ENCODE measurements around the gene PDE4D. TPM values are rescaled to one million over a fixed set of nuclear protein-coding genes. Genes with fewer than 3 reads are reported as not detected.

PDE4D gene
- total RNA-seq, 1 donor from 2014 or later, result 14.2 TPM

- no peaks in the 10 kb centered on the region for H3K79me2 ChIP-seq (ENCODE audit: insufficient read depth, low read length)
- no peaks in the 10 kb centered on the region for H3K36me3 ChIP-seq (ENCODE audit: insufficient read depth, low read length)
- H3K9ac ChIP-seq (ENCODE audit: low read length), result no peak overlapping the region
- H3K27ac Mint-ChIP-seq (ENCODE audit: unreplicated experiment), result no peak overlapping the region
- no peak for FAIRE-seq
- no peaks in the 10 kb centered on the region for H4K20me1 ChIP-seq (ENCODE audit: insufficient read depth, low read length)
- no peak overlapping the region for H3K4me3 Mint-ChIP-seq (ENCODE audit: unreplicated experiment)
- peaks cover 3% of the 10 kb centered on the region for H3K4me1 Mint-ChIP-seq (ENCODE audit: low read depth, unreplicated experiment)
- no peak overlapping the region for H3K4me3 ChIP-seq (ENCODE audit: insufficient read depth, low read depth, low read length)
- H3K27me3 Mint-ChIP-seq (ENCODE audit: low read depth, unreplicated experiment), result no peaks in the 10 kb centered on the region
- no peak overlapping the region for H3K27ac ChIP-seq (ENCODE audit: low read depth, low read length)
- no peaks in the 10 kb centered on the region for H3K9me3 Mint-ChIP-seq (ENCODE audit: unreplicated experiment)
- no peak overlapping the region for H2AFZ ChIP-seq (ENCODE audit: low read depth, low read length)
- no peaks in the 10 kb centered on the region for H3K9me3 ChIP-seq (ENCODE audit: insufficient read depth, low read depth, low read length)
- H3K4me1 ChIP-seq (ENCODE audit: insufficient read depth, low read length), result peaks cover 4% of the 10 kb centered on the region
- no peak for DNase-seq (ENCODE audit: low read depth)
- no peaks in the 10 kb centered on the region for H3K36me3 Mint-ChIP-seq (ENCODE audit: low read depth, unreplicated experiment)
- no peaks in the 10 kb centered on the region for H3K27me3 ChIP-seq (ENCODE audit: insufficient read depth, low read length)
- no peak overlapping the region for H3K4me2 ChIP-seq (ENCODE audit: low read length)
- TF ChIP-seq, protein P1, sequence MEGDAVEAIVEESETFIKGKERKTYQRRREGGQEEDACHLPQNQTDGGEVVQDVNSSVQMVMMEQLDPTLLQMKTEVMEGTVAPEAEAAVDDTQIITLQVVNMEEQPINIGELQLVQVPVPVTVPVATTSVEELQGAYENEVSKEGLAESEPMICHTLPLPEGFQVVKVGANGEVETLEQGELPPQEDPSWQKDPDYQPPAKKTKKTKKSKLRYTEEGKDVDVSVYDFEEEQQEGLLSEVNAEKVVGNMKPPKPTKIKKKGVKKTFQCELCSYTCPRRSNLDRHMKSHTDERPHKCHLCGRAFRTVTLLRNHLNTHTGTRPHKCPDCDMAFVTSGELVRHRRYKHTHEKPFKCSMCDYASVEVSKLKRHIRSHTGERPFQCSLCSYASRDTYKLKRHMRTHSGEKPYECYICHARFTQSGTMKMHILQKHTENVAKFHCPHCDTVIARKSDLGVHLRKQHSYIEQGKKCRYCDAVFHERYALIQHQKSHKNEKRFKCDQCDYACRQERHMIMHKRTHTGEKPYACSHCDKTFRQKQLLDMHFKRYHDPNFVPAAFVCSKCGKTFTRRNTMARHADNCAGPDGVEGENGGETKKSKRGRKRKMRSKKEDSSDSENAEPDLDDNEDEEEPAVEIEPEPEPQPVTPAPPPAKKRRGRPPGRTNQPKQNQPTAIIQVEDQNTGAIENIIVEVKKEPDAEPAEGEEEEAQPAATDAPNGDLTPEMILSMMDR (IDR thresholded peaks at IDR 0.05; ENCODE audit: insufficient read depth, low read depth, low read length), result no peak
Observed at GRCh38 chr5:59197911-59198310, 695.6 kb downstream of the PDE4D start.

- peak overlapping the region; percentile 50 for H3K27ac Mint-ChIP-seq (ENCODE audit: unreplicated experiment)
- peak overlapping the region; percentile 57 for H3K9ac ChIP-seq (ENCODE audit: low read length)
- no peaks in the 10 kb centered on the region for H3K36me3 Mint-ChIP-seq (ENCODE audit: low read depth, unreplicated experiment)
- H3K27me3 Mint-ChIP-seq (ENCODE audit: low read depth, unreplicated experiment), result peaks cover 3% of the 10 kb centered on the region
- H2AFZ ChIP-seq (ENCODE audit: low read depth, low read length), result no peak overlapping the region
- H3K4me1 ChIP-seq (ENCODE audit: insufficient read depth, low read length), result peaks cover 4% of the 10 kb centered on the region
- peaks cover 3% of the 10 kb centered on the region for H3K4me1 Mint-ChIP-seq (ENCODE audit: low read depth, unreplicated experiment)
- H3K79me2 ChIP-seq (ENCODE audit: insufficient read depth, low read length), result no peaks in the 10 kb centered on the region
- no peak overlapping the region for H3K4me3 ChIP-seq (ENCODE audit: insufficient read depth, low read depth, low read length)
- H3K36me3 ChIP-seq (ENCODE audit: insufficient read depth, low read length), result no peaks in the 10 kb centered on the region
- no peaks in the 10 kb centered on the region for H3K9me3 Mint-ChIP-seq (ENCODE audit: unreplicated experiment)
- no peaks in the 10 kb centered on the region for H3K27me3 ChIP-seq (ENCODE audit: insufficient read depth, low read length)
- TF ChIP-seq, protein P1 (IDR thresholded peaks at IDR 0.05; ENCODE audit: insufficient read depth, low read depth, low read length), result no peak
- H3K27ac ChIP-seq (ENCODE audit: low read depth, low read length), result peak overlapping the region; percentile 75
- no peaks in the 10 kb centered on the region for H3K9me3 ChIP-seq (ENCODE audit: insufficient read depth, low read depth, low read length)
- peak overlapping the region; percentile 27 for H3K4me2 ChIP-seq (ENCODE audit: low read length)
- FAIRE-seq (peak; percentile 73), DNase-seq (ENCODE audit: low read depth) (peak; percentile 95)
- no peak overlapping the region for H3K4me3 Mint-ChIP-seq (ENCODE audit: unreplicated experiment)
- no peaks in the 10 kb centered on the region for H4K20me1 ChIP-seq (ENCODE audit: insufficient read depth, low read length)
Observed at GRCh38 chr5:59193616-59194319, 699.8 kb downstream of the PDE4D start.

DNA sequence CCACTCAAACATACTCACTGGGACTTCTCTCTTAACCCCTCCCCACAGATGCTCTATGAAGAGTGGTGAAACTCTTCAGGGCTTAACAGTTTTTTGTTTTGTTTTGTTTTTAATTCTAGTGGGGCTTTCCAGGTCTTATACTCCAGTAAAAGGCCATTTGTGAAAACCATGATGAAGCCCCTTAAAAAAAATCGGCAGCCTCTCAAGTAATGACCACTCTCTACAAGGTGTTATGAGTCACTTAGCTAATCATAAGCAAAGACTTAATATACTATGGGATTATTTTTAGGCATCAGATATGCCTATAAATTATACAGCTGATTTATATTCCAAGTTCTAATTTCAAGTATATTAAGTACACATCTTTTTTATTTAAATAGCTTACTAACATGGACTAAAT, 702.8 kb downstream of the PDE4D start:
- H3K79me2 ChIP-seq (ENCODE audit: insufficient read depth, low read length), result no peaks in the 10 kb centered on the region
- FAIRE-seq (no peak), DNase-seq (ENCODE audit: low read depth) (no peak)
- peaks cover 4% of the 10 kb centered on the region for H3K4me1 ChIP-seq (ENCODE audit: insufficient read depth, low read length)
- H3K36me3 Mint-ChIP-seq (ENCODE audit: low read depth, unreplicated experiment), result no peaks in the 10 kb centered on the region
- no peak overlapping the region for H3K9ac ChIP-seq (ENCODE audit: low read length)
- TF ChIP-seq, protein P1 (IDR thresholded peaks at IDR 0.05; ENCODE audit: insufficient read depth, low read depth, low read length), result no peak
- no peak overlapping the region for H3K4me2 ChIP-seq (ENCODE audit: low read length)
- H3K9me3 ChIP-seq (ENCODE audit: insufficient read depth, low read depth, low read length), result no peaks in the 10 kb centered on the region
- H3K9me3 Mint-ChIP-seq (ENCODE audit: unreplicated experiment), result no peaks in the 10 kb centered on the region
- H3K4me3 ChIP-seq (ENCODE audit: insufficient read depth, low read depth, low read length), result no peak overlapping the region
- H3K27ac ChIP-seq (ENCODE audit: low read depth, low read length), result no peak overlapping the region
- H2AFZ ChIP-seq (ENCODE audit: low read depth, low read length), result no peak overlapping the region
- peaks cover 6% of the 10 kb centered on the region for H3K4me1 Mint-ChIP-seq (ENCODE audit: low read depth, unreplicated experiment)
- H3K27me3 Mint-ChIP-seq (ENCODE audit: low read depth, unreplicated experiment), result peaks cover 3% of the 10 kb centered on the region
- no peak overlapping the region for H3K4me3 Mint-ChIP-seq (ENCODE audit: unreplicated experiment)
- no peaks in the 10 kb centered on the region for H3K27me3 ChIP-seq (ENCODE audit: insufficient read depth, low read length)
- H3K36me3 ChIP-seq (ENCODE audit: insufficient read depth, low read length), result no peaks in the 10 kb centered on the region
- H4K20me1 ChIP-seq (ENCODE audit: insufficient read depth, low read length), result no peaks in the 10 kb centered on the region
- H3K27ac Mint-ChIP-seq (ENCODE audit: unreplicated experiment), result no peak overlapping the region

Data from astrocyte (in vitro differentiated cells and primary cell).